KMS-11 (cell line): ENCODE results near the gene CBLB.

Source experiments
- H2AFZ ChIP-seq: fragments of 200-600 bp; sonication (generic); 2 replicates; pipeline ENCODE4 v1.6.1; 2016; ENCODE audit warnings: antibody characterized with exemption, mixed run types, low read depth
- H3K27ac ChIP-seq: fragments of 200-600 bp; sonication (generic); 2 replicates; pipeline ENCODE4 v1.6.1; 2016; ENCODE audit warnings: mild to moderate bottlenecking, mixed run types
- H3K27me3 ChIP-seq: fragments of 200-600 bp; sonication (generic); 2 replicates; pipeline ENCODE4 v1.6.1; 2017; ENCODE audit warnings: mild to moderate bottlenecking, low read depth, mixed run types, moderate library complexity; ENCODE audit not compliant: insufficient read depth
- H3K36me3 ChIP-seq: fragments of 200-600 bp; sonication (generic); 2 replicates; pipeline ENCODE4 v1.6.1; 2017; ENCODE audit warnings: mild to moderate bottlenecking, mixed run types; ENCODE audit not compliant: insufficient read depth
- H3K4me1 ChIP-seq: fragments of 200-600 bp; sonication (generic); 2 replicates; pipeline ENCODE4 v1.6.1; 2016; ENCODE audit warnings: mild to moderate bottlenecking, low read depth, mixed run types; ENCODE audit not compliant: poor library complexity, severe bottlenecking
- H3K4me2 ChIP-seq: fragments of 200-600 bp; sonication (generic); 2 replicates; pipeline ENCODE4 v1.7.0; 2016; ENCODE audit warnings: mild to moderate bottlenecking, mixed run types
- H3K4me3 ChIP-seq: fragments of 200-600 bp; sonication (generic); IDR thresholded peaks from 2 replicates; pipeline ENCODE4 v1.6.1; 2017; ENCODE audit warnings: low read depth, low read length, mixed read lengths; ENCODE audit not compliant: insufficient read depth
- H3K79me2 ChIP-seq: fragments of 200-600 bp; sonication (generic); 2 replicates; pipeline ENCODE4 v1.6.1; 2016; ENCODE audit warnings: low read depth, mixed run types; ENCODE audit not compliant: insufficient read depth
- H3K9ac ChIP-seq: fragments of 200-600 bp; sonication (generic); 2 replicates; pipeline ENCODE4 v1.6.1; 2016; ENCODE audit warnings: mild to moderate bottlenecking, mixed run types
- H4K20me1 ChIP-seq: fragments of 200-600 bp; sonication (generic); 2 replicates; pipeline ENCODE4 v1.6.1; 2016; ENCODE audit warnings: mild to moderate bottlenecking, mixed run types; ENCODE audit not compliant: insufficient read depth
- CTCF ChIP-seq: fragments of 200-600 bp; sonication (generic); conservative IDR thresholded peaks from 2 replicates; pipeline ENCODE4 v1.6.1; 2017; ENCODE audit warnings: low read depth, mild to moderate bottlenecking, antibody characterized with exemption, low read length, moderate library complexity, mixed read lengths

Gene CBLB

GRCh38 chr3:105807701-105808100 is 61.1 kb downstream of the CBLB start:
- Histone ChIP-seq H3K27ac (no peak overlapping the region), H2AFZ (no peak overlapping the region), H3K36me3 (no peaks in the 10 kb centered on the region), H3K79me2 (no peaks in the 10 kb centered on the region), H3K4me1 (no peaks in the 10 kb centered on the region), H3K9ac (no peak overlapping the region), H3K4me3 (no peak overlapping the region), H3K4me2 (no peak overlapping the region), H4K20me1 (no peaks in the 10 kb centered on the region), H3K27me3 (no peaks in the 10 kb centered on the region)
- no peak for TF ChIP-seq CTCF

GRCh38 chr3:105807146-105807545 is 61.7 kb downstream of the CBLB start:
- no peaks in the 10 kb centered on the region for H4K20me1 ChIP-seq
- no peaks in the 10 kb centered on the region for H3K27me3 ChIP-seq
- no peak overlapping the region for H3K27ac ChIP-seq
- no peaks in the 10 kb centered on the region for H3K4me1 ChIP-seq
- H3K4me2 ChIP-seq, result no peak overlapping the region
- H3K9ac ChIP-seq, result no peak overlapping the region
- no peaks in the 10 kb centered on the region for H3K36me3 ChIP-seq
- TF ChIP-seq CTCF, result no peak
- no peaks in the 10 kb centered on the region for H3K79me2 ChIP-seq
- no peak overlapping the region for H2AFZ ChIP-seq
- no peak overlapping the region for H3K4me3 ChIP-seq

- Histone ChIP-seq H3K79me2 (no peaks in the 10 kb centered on the region), H3K4me3 (no peak overlapping the region), H3K4me1 (no peaks in the 10 kb centered on the region), H3K9ac (no peak overlapping the region), H2AFZ (no peak overlapping the region), H3K27me3 (no peaks in the 10 kb centered on the region), H3K4me2 (no peak overlapping the region), H4K20me1 (no peaks in the 10 kb centered on the region), H3K36me3 (no peaks in the 10 kb centered on the region), H3K27ac (no peak overlapping the region)
- no peak for TF ChIP-seq CTCF
These were observed 62.5 kb downstream of the CBLB start for GRCh38 chr3:105806359-105806758.

- Histone ChIP-seq H3K4me3 (no peak overlapping the region), H3K9ac (no peak overlapping the region), H3K27ac (no peak overlapping the region), H3K4me2 (no peak overlapping the region), H3K36me3 (no peaks in the 10 kb centered on the region), H4K20me1 (no peaks in the 10 kb centered on the region), H2AFZ (no peak overlapping the region), H3K4me1 (no peaks in the 10 kb centered on the region), H3K79me2 (no peaks in the 10 kb centered on the region), H3K27me3 (no peaks in the 10 kb centered on the region)
- TF ChIP-seq CTCF, result no peak
These were observed 63.4 kb downstream of the CBLB start for GRCh38 chr3:105805404-105805803.

DNA sequence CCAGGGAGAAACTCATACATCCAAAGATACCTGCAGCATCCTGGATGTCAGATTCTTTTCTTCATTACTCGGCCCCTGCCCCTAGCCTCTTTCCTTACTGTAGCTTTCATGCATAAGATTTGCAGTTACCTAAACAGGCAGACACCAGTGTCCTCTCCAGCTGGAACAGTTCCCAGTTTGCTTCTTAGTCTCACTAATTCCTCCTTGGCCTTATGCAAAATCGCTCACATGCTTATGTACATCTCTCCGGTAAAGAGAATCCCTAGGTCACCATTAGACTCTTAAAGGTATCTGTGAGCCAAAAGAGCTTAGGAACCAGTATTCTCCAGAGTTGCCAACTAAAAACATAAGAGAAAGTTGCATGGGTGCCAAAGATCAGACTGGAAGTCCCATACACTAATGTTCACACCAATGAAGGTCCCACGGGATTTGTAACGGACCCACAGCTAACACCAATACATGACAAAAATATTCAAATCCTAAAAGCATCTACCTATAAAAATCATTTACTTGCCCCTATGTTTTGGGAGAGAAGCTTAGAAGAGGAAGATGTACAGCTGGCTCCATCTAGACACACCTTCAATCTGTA is 66.6 kb downstream of the CBLB start:
- Histone ChIP-seq H3K4me1 (no peaks in the 10 kb centered on the region), H3K27me3 (no peaks in the 10 kb centered on the region), H3K27ac (no peak overlapping the region), H3K4me3 (no peak overlapping the region), H3K4me2 (no peak overlapping the region), H3K36me3 (no peaks in the 10 kb centered on the region), H3K79me2 (no peaks in the 10 kb centered on the region), H2AFZ (no peak overlapping the region), H3K9ac (no peak overlapping the region), H4K20me1 (no peaks in the 10 kb centered on the region)
- no peak for TF ChIP-seq CTCF
